Progenitor cell of endocrine pancreas (in vitro differentiated cells): Measurements from ENCODE around the gene FOXO1. TPM values are rescaled to one million over a fixed set of nuclear protein-coding genes. Genes with fewer than 3 reads are reported as not detected.

Source experiments
- DNase-seq: peaks from one replicate; pipeline ENCODE4 v3.0.0; 2021; ENCODE audit warnings: low spot score; ENCODE audit not compliant: unreplicated experiment
- H3K27ac Mint-ChIP-seq: 2 replicates; pipeline ENCODE4 v1.8.0; 2021; ENCODE audit warnings: mild to moderate bottlenecking, moderate library complexity, mixed read lengths
- H3K27me3 Mint-ChIP-seq: 2 replicates; pipeline ENCODE4 v1.8.0; 2021; ENCODE audit warnings: mixed read lengths
- H3K36me3 Mint-ChIP-seq: 2 replicates; pipeline ENCODE4 v1.8.0; 2022; ENCODE audit warnings: mixed read lengths; ENCODE audit not compliant: insufficient read depth
- H3K4me1 Mint-ChIP-seq: 2 replicates; pipeline ENCODE4 v1.8.0; 2021; ENCODE audit warnings: low read depth, mixed read lengths
- H3K4me3 Mint-ChIP-seq: 2 replicates; pipeline ENCODE4 v1.8.0; 2021; ENCODE audit warnings: low read depth, mild to moderate bottlenecking, moderate library complexity, mixed read lengths
- H3K9me3 Mint-ChIP-seq: 2 replicates; pipeline ENCODE4 v1.8.0; 2021; ENCODE audit warnings: low read depth, mixed read lengths
- total RNA-seq: library from RNA; stranded (reverse); gene quantifications from 2 replicates; pipeline ENCODE4 v1.2.1, GENCODE V29; 2021
- TF ChIP-seq, protein P1 (sequence below): fragments of 200-600 bp; sonication (generic); IDR thresholded peaks from one replicate; pipeline ENCODE4 v1.5.0; 2021; ENCODE audit warnings: antibody characterized with exemption, mild to moderate bottlenecking; ENCODE audit not compliant: unreplicated experiment

FOXO1 gene
- total RNA-seq, 1 donor from 2014 or later = 15.7 TPM

DNA sequence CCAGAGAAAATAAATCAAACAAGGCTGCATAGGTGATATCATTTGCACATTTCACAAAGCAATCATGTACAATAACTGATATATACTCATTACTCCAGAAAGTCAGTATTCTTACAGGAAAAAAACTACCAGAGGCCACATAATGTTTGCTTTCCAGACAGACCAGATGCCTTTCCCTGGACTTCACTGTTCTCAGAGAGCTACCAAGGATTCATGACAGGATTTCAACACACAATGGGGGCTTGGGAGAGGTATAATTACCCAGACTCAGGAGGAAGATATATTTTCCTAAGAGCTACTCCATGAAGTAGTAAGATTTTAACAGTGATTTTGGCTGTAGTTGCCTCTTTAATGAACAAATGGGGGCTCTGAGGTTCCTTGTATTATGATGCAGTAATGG is 110.0 kb downstream of the FOXO1 start:
- H3K4me1 Mint-ChIP-seq = peaks cover 17% of the 10 kb centered on the region
- H3K27me3 Mint-ChIP-seq = no peaks in the 10 kb centered on the region
- H3K4me3 Mint-ChIP-seq = no peak overlapping the region
- TF ChIP-seq, protein P1, sequence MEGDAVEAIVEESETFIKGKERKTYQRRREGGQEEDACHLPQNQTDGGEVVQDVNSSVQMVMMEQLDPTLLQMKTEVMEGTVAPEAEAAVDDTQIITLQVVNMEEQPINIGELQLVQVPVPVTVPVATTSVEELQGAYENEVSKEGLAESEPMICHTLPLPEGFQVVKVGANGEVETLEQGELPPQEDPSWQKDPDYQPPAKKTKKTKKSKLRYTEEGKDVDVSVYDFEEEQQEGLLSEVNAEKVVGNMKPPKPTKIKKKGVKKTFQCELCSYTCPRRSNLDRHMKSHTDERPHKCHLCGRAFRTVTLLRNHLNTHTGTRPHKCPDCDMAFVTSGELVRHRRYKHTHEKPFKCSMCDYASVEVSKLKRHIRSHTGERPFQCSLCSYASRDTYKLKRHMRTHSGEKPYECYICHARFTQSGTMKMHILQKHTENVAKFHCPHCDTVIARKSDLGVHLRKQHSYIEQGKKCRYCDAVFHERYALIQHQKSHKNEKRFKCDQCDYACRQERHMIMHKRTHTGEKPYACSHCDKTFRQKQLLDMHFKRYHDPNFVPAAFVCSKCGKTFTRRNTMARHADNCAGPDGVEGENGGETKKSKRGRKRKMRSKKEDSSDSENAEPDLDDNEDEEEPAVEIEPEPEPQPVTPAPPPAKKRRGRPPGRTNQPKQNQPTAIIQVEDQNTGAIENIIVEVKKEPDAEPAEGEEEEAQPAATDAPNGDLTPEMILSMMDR = no peak
- peaks cover 7% of the 10 kb centered on the region for H3K9me3 Mint-ChIP-seq
- H3K36me3 Mint-ChIP-seq = peaks cover 15% of the 10 kb centered on the region
- no peak for DNase-seq
- H3K27ac Mint-ChIP-seq = no peak overlapping the region

DNA sequence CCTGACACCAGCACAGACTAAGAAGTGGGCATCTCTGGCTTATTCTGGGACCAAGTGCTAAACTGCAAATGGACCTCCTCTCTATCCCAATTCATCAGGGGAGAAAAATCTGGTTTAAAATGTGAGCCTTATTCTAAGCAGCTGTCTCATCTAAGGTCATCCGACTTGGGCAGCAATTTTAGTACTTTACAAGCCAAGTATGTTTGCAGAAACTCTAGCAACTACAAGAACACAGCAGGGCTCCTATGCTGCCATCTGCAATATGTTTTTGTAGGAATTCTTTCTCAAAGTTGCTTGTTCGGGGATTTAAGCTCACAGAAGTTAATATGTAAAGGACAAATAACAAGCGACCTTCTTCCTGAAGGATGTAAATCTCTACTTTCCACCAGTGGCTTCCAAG is 113.1 kb downstream of the FOXO1 start:
- no peaks in the 10 kb centered on the region for H3K9me3 Mint-ChIP-seq
- no peak overlapping the region for H3K4me3 Mint-ChIP-seq
- no peak for DNase-seq
- peaks cover 15% of the 10 kb centered on the region for H3K4me1 Mint-ChIP-seq
- H3K27ac Mint-ChIP-seq = no peak overlapping the region
- H3K27me3 Mint-ChIP-seq = no peaks in the 10 kb centered on the region
- TF ChIP-seq, protein P1 = no peak
- no peaks in the 10 kb centered on the region for H3K36me3 Mint-ChIP-seq

DNA sequence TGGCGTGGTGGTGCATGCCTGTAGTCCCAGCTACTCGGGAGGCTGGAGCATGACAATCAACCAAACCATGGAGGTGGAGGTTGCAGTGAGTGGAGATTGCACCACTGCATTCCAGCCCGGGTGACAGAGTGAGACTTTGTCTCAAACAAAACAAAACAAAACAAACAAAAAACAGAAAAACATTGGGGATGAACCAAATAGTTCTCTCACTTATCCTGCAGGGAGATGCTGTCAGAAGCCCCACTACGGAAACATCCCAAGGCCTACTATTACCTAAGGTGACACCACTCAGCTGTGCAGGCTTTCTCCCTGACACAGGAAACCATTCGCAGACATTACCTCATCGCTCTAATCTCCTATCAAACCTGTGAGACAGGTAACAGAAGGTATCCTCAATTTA is 113.5 kb downstream of the FOXO1 start:
- Mint-ChIP-seq H3K9me3 (no peaks in the 10 kb centered on the region), H3K4me3 (no peak overlapping the region), H3K27ac (no peak overlapping the region), H3K36me3 (no peaks in the 10 kb centered on the region), H3K4me1 (peaks cover 14% of the 10 kb centered on the region), H3K27me3 (no peaks in the 10 kb centered on the region)
- no peak for DNase-seq
- TF ChIP-seq, protein P1 = no peak

DNA sequence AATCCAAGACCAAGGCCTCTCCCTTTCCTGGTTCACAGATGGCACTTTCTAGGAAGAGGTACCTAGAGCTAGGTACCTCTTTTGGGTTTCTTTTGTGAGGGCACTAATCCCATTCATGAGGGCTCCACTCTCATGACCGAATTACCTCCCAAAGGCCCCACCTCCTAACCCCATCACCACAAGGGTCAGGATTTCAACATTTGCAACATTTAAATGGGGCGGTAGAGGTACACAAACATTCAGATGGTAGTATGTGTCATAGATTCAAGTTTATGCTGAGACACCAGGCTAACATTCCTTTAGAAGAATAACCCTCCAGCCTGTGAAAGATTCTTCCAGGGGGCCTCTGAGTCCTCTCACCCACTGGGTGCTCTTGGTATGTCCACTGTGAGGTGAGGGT is 116.3 kb downstream of the FOXO1 start:
- H3K36me3 Mint-ChIP-seq = no peaks in the 10 kb centered on the region
- H3K4me3 Mint-ChIP-seq = no peak overlapping the region
- H3K27ac Mint-ChIP-seq = no peak overlapping the region
- H3K4me1 Mint-ChIP-seq = peaks cover 5% of the 10 kb centered on the region
- TF ChIP-seq, protein P1 = no peak
- DNase-seq = no peak
- H3K27me3 Mint-ChIP-seq = no peaks in the 10 kb centered on the region
- no peaks in the 10 kb centered on the region for H3K9me3 Mint-ChIP-seq

DNA sequence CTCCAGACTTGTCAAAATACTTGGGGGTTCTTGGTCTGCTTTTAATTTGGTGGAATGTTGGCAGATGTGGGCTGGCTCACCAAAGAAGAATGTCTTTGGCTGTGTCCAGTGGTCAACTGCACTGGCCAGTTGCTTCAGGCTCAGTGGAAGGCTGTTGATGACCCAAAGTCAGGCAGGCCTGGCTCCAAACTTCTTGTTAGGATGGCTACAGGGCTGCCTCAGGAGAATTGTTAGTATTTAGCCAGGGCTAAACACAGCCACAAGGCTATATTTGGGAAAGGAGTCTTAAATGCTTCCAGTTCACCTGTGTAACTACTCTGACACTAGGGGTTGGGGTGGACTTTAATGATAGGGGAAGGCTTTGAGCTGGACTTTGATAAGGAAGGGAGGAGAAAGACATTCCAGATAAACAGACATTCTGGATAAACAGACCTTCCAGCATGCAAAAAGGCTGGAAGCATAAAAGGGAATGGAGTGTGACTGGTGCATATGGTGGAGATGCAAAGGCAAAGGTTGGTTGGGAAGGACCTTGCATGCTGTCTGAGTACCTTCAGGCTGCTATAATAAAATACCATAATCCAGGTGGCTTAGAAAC is 116.8 kb downstream of the FOXO1 start:
- no peak for DNase-seq
- Mint-ChIP-seq H3K27ac (no peak overlapping the region), H3K27me3 (no peaks in the 10 kb centered on the region), H3K9me3 (no peaks in the 10 kb centered on the region), H3K36me3 (no peaks in the 10 kb centered on the region), H3K4me3 (no peak overlapping the region), H3K4me1 (peaks cover 5% of the 10 kb centered on the region)
- TF ChIP-seq, protein P1 = no peak
